GM12875 (cell line): Measurements from ENCODE around the gene SLC1A1.

Source experiments
- H3K4me3 ChIP-seq: one replicate; pipeline ENCODE4 v1.5.1; 2011; ENCODE audit warnings: low read depth, low read length, control low read depth
- TF ChIP-seq, protein P1 (sequence below): IDR thresholded peaks from 2 replicates; pipeline ENCODE4 v1.5.1; 2011; ENCODE audit warnings: low read depth, mild to moderate bottlenecking, control low read depth, inconsistent platforms, low read length, moderate library complexity, borderline replicate concordance; ENCODE audit not compliant: insufficient read depth

The SLC1A1 gene

DNA sequence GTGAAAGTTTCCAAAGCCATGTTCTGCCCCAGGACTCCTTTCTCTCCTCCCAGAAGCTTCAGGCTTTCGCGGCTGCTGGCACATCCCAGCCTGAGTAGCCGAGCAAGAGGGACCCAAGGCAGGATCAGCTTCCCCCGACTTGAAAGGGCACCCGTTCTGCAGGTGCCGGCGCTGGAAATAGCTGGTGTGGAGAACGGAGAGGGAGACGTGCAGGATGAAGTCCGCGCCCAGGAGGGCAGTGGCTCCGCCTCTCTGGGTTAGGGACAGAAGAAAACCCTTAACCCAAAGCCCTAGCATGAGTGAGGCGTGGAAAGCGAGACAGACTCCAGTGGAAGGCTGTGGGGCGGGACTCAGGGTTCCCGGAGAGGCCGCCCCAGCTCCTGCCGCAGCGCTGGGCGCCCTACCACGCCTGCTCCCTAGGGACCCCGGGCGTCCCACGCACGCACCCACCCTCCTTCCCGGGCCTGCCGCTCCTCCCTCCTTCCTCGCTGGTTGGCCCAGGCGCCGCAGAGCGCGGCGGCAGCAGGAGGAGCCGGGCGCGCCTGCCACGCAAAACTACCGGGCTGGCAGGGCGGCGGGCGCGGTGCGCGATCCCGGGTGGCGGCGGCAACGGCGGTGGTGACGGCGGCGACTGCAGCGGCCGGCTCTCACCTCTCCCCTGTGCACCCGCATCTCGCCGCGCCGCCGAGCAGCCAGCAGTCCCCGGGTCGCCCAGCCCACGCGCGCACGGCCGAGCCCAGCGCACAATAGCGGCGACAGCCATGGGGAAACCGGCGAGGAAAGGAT lies at the start of gene SLC1A1:
Gene SLC1A1, plus strand, starts transcription at position 550 of the 786 bp plus-strand sequence. Its CDS starts 212 bp downstream, at position 762.
- peak within 1 kb of the TSS; percentile 98 for H3K4me3 ChIP-seq
- TF ChIP-seq, protein P1, sequence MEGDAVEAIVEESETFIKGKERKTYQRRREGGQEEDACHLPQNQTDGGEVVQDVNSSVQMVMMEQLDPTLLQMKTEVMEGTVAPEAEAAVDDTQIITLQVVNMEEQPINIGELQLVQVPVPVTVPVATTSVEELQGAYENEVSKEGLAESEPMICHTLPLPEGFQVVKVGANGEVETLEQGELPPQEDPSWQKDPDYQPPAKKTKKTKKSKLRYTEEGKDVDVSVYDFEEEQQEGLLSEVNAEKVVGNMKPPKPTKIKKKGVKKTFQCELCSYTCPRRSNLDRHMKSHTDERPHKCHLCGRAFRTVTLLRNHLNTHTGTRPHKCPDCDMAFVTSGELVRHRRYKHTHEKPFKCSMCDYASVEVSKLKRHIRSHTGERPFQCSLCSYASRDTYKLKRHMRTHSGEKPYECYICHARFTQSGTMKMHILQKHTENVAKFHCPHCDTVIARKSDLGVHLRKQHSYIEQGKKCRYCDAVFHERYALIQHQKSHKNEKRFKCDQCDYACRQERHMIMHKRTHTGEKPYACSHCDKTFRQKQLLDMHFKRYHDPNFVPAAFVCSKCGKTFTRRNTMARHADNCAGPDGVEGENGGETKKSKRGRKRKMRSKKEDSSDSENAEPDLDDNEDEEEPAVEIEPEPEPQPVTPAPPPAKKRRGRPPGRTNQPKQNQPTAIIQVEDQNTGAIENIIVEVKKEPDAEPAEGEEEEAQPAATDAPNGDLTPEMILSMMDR, result no peak

- TF ChIP-seq, protein P1, result no peak
- no peak overlapping the region for H3K4me3 ChIP-seq
Observed at GRCh38 chr9:4442806-4443205, 47.5 kb upstream of the SLC1A1 start.

GRCh38 chr9:4443439-4443838 lies 46.8 kb upstream of the SLC1A1 start:
- H3K4me3 ChIP-seq, result no peak overlapping the region
- TF ChIP-seq, protein P1, result no peak

- H3K4me3 ChIP-seq, result no peak overlapping the region
- TF ChIP-seq, protein P1, result no peak
Observed at GRCh38 chr9:4461437-4461836, 28.8 kb upstream of the SLC1A1 start.

- H3K4me3 ChIP-seq, result no peak overlapping the region
- TF ChIP-seq, protein P1, result no peak
Observed at GRCh38 chr9:4463824-4464223, 26.4 kb upstream of the SLC1A1 start.

- peak overlapping the region; percentile 26 for H3K4me3 ChIP-seq
- TF ChIP-seq, protein P1, result no peak
Observed at GRCh38 chr9:4464911-4465513, 25.3 kb upstream of the SLC1A1 start.

DNA sequence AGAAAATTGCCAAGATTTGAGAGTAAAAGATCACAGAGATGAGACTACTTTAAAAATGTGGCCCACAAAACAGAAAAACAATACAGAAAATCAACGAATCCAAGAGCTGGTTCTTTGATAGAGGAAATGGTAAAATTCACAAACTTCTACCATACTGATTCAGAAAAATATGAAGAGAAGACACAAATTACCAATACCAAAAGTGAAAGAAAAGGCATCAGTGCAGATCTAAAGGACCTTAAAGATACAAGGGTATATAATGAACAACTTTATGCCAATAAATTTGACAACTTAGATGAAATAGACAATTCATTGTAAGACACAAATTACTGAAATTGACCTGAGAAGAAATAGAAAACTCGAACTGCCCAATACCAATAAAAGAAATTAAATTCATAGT lies 24.4 kb upstream of the SLC1A1 start:
- TF ChIP-seq, protein P1, result no peak
- no peak overlapping the region for H3K4me3 ChIP-seq
